BE2C (cell line): ENCODE results near the gene ZXDA.

ENCODE experiments used
- DNase-seq: peaks from one replicate; pipeline ENCODE4 v3.0.0-alpha.2; 2020
- H3K27me3 ChIP-seq: fragments of 250-450 bp; sonication (Bioruptor Pico); 2 replicates; pipeline ENCODE4 v1.5.1; 2020; ENCODE audit warnings: mild to moderate bottlenecking
- H3K36me3 ChIP-seq: fragments of 250-450 bp; sonication (Bioruptor Pico); 2 replicates; pipeline ENCODE4 v1.5.1; 2020; ENCODE audit warnings: mild to moderate bottlenecking
- H3K4me1 ChIP-seq: fragments of 250-450 bp; sonication (Bioruptor Pico); 2 replicates; pipeline ENCODE4 v1.5.1; 2020
- H3K4me3 ChIP-seq: 2 replicates; pipeline ENCODE4 v1.5.1; 2011; ENCODE audit warnings: low read depth, low read length
- H3K9me3 ChIP-seq: fragments of 250-450 bp; sonication (Bioruptor Pico); 2 replicates; pipeline ENCODE4 v1.5.1; 2020
- TF ChIP-seq, protein P1 (sequence below): IDR thresholded peaks from 2 replicates; pipeline ENCODE4 v1.5.1; 2012; ENCODE audit warnings: mild to moderate bottlenecking, low read depth, low read length

ZXDA gene

DNA sequence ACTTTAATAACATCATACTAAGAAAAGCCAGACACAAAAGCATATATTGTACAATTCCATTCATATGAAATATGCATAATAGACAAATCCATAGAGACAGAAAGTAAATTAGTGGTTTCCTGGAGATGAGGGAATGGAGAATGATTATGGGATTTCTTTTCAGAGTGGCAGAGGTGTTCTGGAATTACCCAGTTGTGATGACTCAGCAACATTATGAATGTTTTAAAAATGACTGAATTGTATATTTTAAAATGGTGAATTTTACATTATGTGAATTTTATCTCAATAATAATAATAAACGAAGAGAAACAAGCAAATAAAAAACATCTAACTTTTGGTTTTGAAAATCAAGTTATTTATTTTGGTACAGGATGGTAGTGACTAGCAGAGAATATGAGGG is 11.2 kb downstream of the ZXDA start:
- Histone ChIP-seq H3K9me3 (no peaks in the 10 kb centered on the region), H3K4me1 (no peaks in the 10 kb centered on the region), H3K36me3 (no peaks in the 10 kb centered on the region)

DNA sequence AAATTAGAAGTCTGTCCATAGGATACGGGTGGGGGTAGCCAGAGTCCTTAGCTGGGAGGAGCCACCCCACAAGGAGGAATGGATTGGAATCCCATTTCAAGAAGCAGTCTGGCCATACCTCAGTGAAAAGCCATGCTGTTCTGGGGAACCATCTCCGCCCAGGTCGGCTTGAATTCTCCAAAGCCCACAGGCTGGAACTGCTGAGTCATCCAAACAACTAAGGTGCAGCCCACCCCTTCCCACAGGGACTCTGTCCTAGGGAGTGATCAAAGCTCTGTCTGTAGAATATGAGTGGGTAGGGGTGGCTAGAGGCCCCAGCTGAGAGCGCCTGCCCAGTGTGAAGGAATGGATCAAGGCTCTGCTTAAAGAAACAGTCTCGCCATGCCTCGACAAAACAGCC is 38.8 kb downstream of the ZXDA start:
- TF ChIP-seq, protein P1, sequence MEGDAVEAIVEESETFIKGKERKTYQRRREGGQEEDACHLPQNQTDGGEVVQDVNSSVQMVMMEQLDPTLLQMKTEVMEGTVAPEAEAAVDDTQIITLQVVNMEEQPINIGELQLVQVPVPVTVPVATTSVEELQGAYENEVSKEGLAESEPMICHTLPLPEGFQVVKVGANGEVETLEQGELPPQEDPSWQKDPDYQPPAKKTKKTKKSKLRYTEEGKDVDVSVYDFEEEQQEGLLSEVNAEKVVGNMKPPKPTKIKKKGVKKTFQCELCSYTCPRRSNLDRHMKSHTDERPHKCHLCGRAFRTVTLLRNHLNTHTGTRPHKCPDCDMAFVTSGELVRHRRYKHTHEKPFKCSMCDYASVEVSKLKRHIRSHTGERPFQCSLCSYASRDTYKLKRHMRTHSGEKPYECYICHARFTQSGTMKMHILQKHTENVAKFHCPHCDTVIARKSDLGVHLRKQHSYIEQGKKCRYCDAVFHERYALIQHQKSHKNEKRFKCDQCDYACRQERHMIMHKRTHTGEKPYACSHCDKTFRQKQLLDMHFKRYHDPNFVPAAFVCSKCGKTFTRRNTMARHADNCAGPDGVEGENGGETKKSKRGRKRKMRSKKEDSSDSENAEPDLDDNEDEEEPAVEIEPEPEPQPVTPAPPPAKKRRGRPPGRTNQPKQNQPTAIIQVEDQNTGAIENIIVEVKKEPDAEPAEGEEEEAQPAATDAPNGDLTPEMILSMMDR: no peak
- Histone ChIP-seq H3K4me3 (no peak overlapping the region), H3K27me3 (no peaks in the 10 kb centered on the region), H3K4me1 (no peaks in the 10 kb centered on the region), H3K9me3 (no peaks in the 10 kb centered on the region), H3K36me3 (no peaks in the 10 kb centered on the region)
- DNase-seq: no peak

More for the DNA sequence above, 11.2 kb downstream of the ZXDA start:
- H3K27me3 ChIP-seq: no peaks in the 10 kb centered on the region
- TF ChIP-seq, protein P1: no peak
- H3K4me3 ChIP-seq: no peak overlapping the region
- no peak for DNase-seq
